ENCODE measurements around the gene C5orf15.

- TF ChIP-seq CTCF (IDR thresholded peaks at IDR 0.05; ENCODE audit: insufficient read depth, low read length), result no peak
- no peak for TF ChIP-seq POLR2AphosphoS5 (IDR thresholded peaks at IDR 0.05; ENCODE audit: low read depth)
These were observed 15.2 kb upstream of the C5orf15 start for GRCh38 chr5:133983674-133984073.

All from HL-60 (cell line).